Vagina (tissue), 2 donors: ENCODE data around the gene CCDC57. TPM values are rescaled to one million over a fixed set of nuclear protein-coding genes. Genes with fewer than 3 reads are reported as not detected.
"Not testable (repeated sequence)": the region's sequence is repeated elsewhere in the genome, so short reads cannot be mapped to it uniquely, and the experiment has no call there.

Experiments used
- DNase-seq, 2 donors: peaks; one replicate each; pipeline ENCODE4 v3.0.0-alpha.2; 2017; ENCODE audit errors: extremely low spot score in 2 of 2
- H3K27ac ChIP-seq: fragments of 200-600 bp; sonication (generic); one replicate; pipeline ENCODE4 v1.5.1; 2019
- H3K27me3 ChIP-seq: fragments of 200-600 bp; sonication (generic); one replicate; pipeline ENCODE4 v1.5.1; 2019
- H3K36me3 ChIP-seq, 2 donors: fragments of 200-600 bp; sonication (generic); one replicate each; pipeline ENCODE4 v1.5.1; 2017 to 2019
- H3K4me1 ChIP-seq: fragments of 200-600 bp; sonication (generic); one replicate; pipeline ENCODE4 v1.5.1; 2019
- H3K4me3 ChIP-seq, 2 donors: fragments of 200-600 bp; sonication (generic); 1 replicate in 1 of 2; 2 replicates in 1 of 2; pipeline ENCODE4 v1.5.1; 2016 to 2019
- H3K9me3 ChIP-seq: fragments of 200-600 bp; sonication (generic); one replicate; pipeline ENCODE4 v1.5.1; 2019
- CTCF ChIP-seq, 3 experiments: fragments of 450-650 bp in 2 of 3; fragments of 200-600 bp in 1 of 3; sonication (generic) in 1 of 3; IDR thresholded peaks; one replicate each; pipeline ENCODE4 v1.5.1; 2017 to 2019; ENCODE audit warnings: antibody characterized with exemption in 3 of 3, mild to moderate bottlenecking in 2 of 3, moderate library complexity in 2 of 3
- POLR2A ChIP-seq, 2 donors: fragments of 450-650 bp; IDR thresholded peaks; one replicate each; pipeline ENCODE4 v1.6.1; 2017; ENCODE audit warnings: antibody characterized with exemption in 2 of 2, mild to moderate bottlenecking in 2 of 2, moderate library complexity in 2 of 2
- POLR2AphosphoS5 ChIP-seq, 2 donors: sonication (generic); formaldehyde crosslinking; IDR thresholded peaks; one replicate each; pipeline ENCODE4 v1.9.0; 2017; ENCODE audit warnings: antibody characterized with exemption in 2 of 2, mild to moderate bottlenecking in 2 of 2, low read depth in 1 of 2; ENCODE audit not compliant: insufficient read depth in 1 of 2
- intact Hi-C: fragments of 100-400 bp; cut with DNase I; formaldehyde crosslinking; loops from one replicate; pipeline ENCODE4 v1.15.1; 2023
- total RNA-seq: library from RNA; depleted of rRNA; stranded (reverse); fragments of >200 nt; gene quantifications from one replicate; pipeline ENCODE4 v1.2.3, GENCODE V29; 2016

Gene CCDC57
- total RNA-seq, 1 donor from 2014 or later: 26.5 TPM

DNA sequence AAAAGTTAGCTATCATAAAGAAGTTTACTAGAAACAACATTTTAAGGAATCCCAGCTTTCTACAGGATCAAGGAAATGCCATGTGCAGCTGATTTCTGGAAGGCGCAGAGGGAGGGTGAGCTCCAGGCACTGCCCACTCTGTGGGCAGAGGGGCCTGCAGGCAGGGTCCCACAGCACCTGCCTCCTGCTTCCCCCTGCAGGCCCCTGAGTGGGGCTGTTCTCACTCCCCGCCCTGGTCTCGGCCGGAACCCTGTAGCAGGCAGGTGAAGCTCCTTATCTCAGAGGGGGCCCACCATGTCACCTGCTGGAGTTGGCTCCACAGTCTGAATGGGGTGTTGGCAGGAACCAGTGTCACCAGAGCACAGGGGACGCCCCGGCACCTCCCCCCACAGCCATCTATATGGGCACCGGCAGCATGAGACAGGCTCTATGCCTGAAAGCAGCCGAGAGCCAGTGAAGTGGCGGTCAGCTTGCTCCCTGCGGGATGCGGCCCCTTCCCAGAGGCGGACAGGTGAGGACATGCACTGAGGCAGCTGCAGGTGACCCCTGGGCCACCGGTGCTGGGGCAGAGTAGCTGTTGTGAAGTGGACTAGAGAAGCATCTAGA is 67.0 kb downstream of the CCDC57 start:
- intact Hi-C loops: loop anchor here (1.0 kb wide), 1 partner anchor 21 kb away; no protein-coding TSS in a partner anchor
- TF ChIP-seq POLR2A (IDR thresholded peaks at IDR 0.05) (no peak), CTCF (IDR thresholded peaks at IDR 0.05) (no peak), POLR2AphosphoS5 (IDR thresholded peaks at IDR 0.05; ENCODE audit: insufficient read depth in 1 of 2, low read depth in 1 of 2) (no peak)
- no peak overlapping the region for H3K27ac ChIP-seq

DNA sequence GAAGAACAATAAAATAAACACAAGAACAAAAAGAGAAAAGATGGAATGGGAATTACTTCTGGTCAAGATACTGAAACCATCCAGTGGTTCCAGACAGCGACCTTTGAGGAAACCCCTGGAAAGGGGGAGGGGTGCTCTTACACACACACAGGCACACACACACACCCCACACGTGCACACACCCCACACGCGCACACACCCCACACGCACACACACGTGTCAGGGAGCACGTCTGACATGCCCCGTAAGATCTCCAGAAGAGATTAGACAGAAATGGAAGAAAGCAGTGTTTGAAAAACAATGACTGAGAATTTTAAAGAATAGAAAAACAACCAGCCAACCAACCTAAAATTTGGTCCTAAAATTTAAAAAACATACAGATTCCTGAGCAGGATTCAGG is 69.3 kb downstream of the CCDC57 start:
- Histone ChIP-seq H3K36me3 (no peaks in the 10 kb centered on the region), H3K9me3 (no peaks in the 10 kb centered on the region), H3K27ac (no peak overlapping the region), H3K27me3 (no peaks in the 10 kb centered on the region), H3K4me3 (no peak overlapping the region), H3K4me1 (no peaks in the 10 kb centered on the region)
- TF ChIP-seq POLR2AphosphoS5 (IDR thresholded peaks at IDR 0.05; ENCODE audit: insufficient read depth in 1 of 2, low read depth in 1 of 2) (no peak), POLR2A (IDR thresholded peaks at IDR 0.05) (no peak), CTCF (IDR thresholded peaks at IDR 0.05) (no peak)
- intact Hi-C loops: no loop called here
- DNase-seq: no peak

More for the DNA sequence above, 67.0 kb downstream of the CCDC57 start:
- H3K9me3 ChIP-seq: no peaks in the 10 kb centered on the region
- H3K36me3 ChIP-seq: no peaks in the 10 kb centered on the region
- H3K4me1 ChIP-seq: no peaks in the 10 kb centered on the region
- DNase-seq: no peak
- no peak overlapping the region for H3K4me3 ChIP-seq
- no peaks in the 10 kb centered on the region for H3K27me3 ChIP-seq

DNA sequence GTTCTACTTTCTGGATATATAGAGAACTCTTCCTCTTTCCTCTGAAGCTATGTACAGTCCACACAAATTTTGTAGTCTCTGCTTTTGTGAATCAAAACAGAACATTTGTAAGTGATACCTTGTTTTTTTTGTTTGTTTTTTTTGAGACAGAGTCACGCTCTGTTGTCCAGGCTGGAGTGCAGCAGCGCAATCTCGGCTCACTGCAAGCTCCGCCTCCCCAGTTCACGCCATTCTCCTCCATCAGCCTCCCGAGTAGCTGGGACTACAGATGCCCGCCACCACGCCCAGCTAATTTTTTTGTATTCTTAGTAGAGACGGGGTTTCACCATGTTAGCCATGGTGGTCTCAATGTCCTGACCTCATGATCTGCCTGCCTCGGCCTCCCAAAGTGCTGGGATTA is 72.7 kb downstream of the CCDC57 start:
- intact Hi-C loops, H3K4me3 ChIP-seq, H3K27me3 ChIP-seq, H3K4me1 ChIP-seq, H3K9me3 ChIP-seq, H3K27ac ChIP-seq, DNase-seq, H3K36me3 ChIP-seq: not testable (repeated sequence)

DNA sequence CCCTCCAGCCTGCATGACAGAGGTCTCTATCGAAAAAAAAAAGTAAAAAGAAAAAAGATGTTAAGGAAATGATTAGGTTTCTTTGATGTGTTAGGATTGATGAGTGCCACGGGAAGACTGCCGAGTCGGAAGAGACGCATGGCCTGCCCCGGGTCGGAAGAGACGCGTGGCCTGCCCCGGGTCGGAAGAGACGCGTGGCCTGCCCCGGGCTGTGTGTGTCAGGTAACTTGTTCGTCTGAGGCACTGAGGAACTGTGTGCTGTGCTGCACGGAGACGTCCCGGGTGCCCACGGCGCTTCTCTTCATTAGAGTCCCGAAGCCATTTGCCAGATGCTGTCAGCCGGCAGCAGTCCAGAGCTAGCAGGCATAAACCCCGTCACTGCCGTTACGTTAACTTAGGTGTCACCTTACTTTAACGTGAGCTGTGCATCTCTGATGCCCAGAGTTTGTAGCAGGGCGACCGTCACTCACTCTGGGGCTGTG is 74.1 kb downstream of the CCDC57 start:
- H3K4me1 ChIP-seq: no peaks in the 10 kb centered on the region
- DNase-seq: no peak
- intact Hi-C loops: no loop called here
- H3K27ac ChIP-seq: no peak overlapping the region
- TF ChIP-seq POLR2A (IDR thresholded peaks at IDR 0.05): no peak
- TF ChIP-seq CTCF (IDR thresholded peaks at IDR 0.05): no peak
- no peak for TF ChIP-seq POLR2AphosphoS5 (IDR thresholded peaks at IDR 0.05; ENCODE audit: insufficient read depth in 1 of 2, low read depth in 1 of 2)
- H3K27me3 ChIP-seq: no peaks in the 10 kb centered on the region
- no peak overlapping the region for H3K4me3 ChIP-seq
- H3K36me3 ChIP-seq: no peaks in the 10 kb centered on the region
- no peaks in the 10 kb centered on the region for H3K9me3 ChIP-seq

DNA sequence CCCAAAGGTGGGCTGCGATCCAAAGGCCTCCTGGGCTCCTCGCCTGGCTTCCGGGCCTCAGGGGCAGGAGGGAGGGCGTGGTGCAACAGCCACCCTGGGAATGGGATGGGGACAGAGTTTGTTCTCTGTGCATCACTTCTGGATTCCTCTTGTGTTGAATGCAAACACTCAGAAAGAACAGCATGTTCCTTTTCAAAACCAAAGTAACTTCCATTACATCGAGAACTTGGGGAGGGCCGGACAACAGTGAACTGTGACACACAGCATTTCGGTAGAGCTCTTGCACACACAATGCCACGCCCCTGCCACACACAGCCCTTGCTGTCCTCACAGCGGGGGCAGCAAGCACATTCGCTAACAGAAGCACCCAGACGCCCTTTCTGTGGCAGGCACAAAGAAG is 78.5 kb downstream of the CCDC57 start:
- Histone ChIP-seq H3K9me3 (no peaks in the 10 kb centered on the region), H3K27me3 (no peaks in the 10 kb centered on the region), H3K27ac (peak overlapping the region; percentile 53), H3K4me3 (no peak overlapping the region), H3K36me3 (no peaks in the 10 kb centered on the region), H3K4me1 (no peaks in the 10 kb centered on the region)
- peak; percentile 22 to 44 for TF ChIP-seq POLR2AphosphoS5 (IDR thresholded peaks at IDR 0.05; ENCODE audit: insufficient read depth in 1 of 2, low read depth in 1 of 2)
- no peak for TF ChIP-seq CTCF (IDR thresholded peaks at IDR 0.05)
- TF ChIP-seq POLR2A (IDR thresholded peaks at IDR 0.05): no peak
- no peak for DNase-seq
- intact Hi-C loops: no loop called here
